ENCODE data around the gene STK17A.
"Not testable (repeated sequence)": the region's sequence is repeated elsewhere in the genome, so short reads cannot be mapped to it uniquely, and the experiment has no call there.

STK17A gene

GRCh38 chr7:43592326-43592725 lies 9.4 kb downstream of the STK17A start:
- no peak for TF ChIP-seq PATZ1 (CRISPR knock-in tag; IDR thresholded peaks at IDR 0.05; ENCODE audit: borderline replicate concordance)
- no peak for TF ChIP-seq ESRRG (CRISPR knock-in tag; IDR thresholded peaks at IDR 0.05)
- TF ChIP-seq TCF4 (CRISPR knock-in tag; IDR thresholded peaks at IDR 0.05; ENCODE audit: borderline replicate concordance), result no peak
- TF ChIP-seq ZFP30 (CRISPR knock-in tag; IDR thresholded peaks at IDR 0.05), result no peak
- TF ChIP-seq ZNF8 (CRISPR knock-in tag; IDR thresholded peaks at IDR 0.05), result no peak
- TF ChIP-seq POU6F1 (CRISPR knock-in tag; IDR thresholded peaks at IDR 0.05; ENCODE audit: borderline replicate concordance, low read depth), result no peak
- TF ChIP-seq ZFP3 (CRISPR knock-in tag; IDR thresholded peaks at IDR 0.05), result no peak
- TF ChIP-seq BACH2 (CRISPR knock-in tag; IDR thresholded peaks at IDR 0.05; ENCODE audit: borderline replicate concordance), result no peak
- ATAC-seq, result no peak

- ATAC-seq, result no peak
- TF ChIP-seq PPARA (CRISPR knock-in tag; IDR thresholded peaks at IDR 0.05; ENCODE audit: borderline replicate concordance), result no peak
- TF ChIP-seq CSRNP3 (CRISPR knock-in tag; IDR thresholded peaks at IDR 0.05), result no peak
- TF ChIP-seq ISL1 (CRISPR knock-in tag; IDR thresholded peaks at IDR 0.05), result no peak
- TF ChIP-seq TCF4 (CRISPR knock-in tag; IDR thresholded peaks at IDR 0.05; ENCODE audit: borderline replicate concordance), result no peak
- TF ChIP-seq PATZ1 (CRISPR knock-in tag; IDR thresholded peaks at IDR 0.05; ENCODE audit: borderline replicate concordance), result no peak
These were observed 10.1 kb downstream of the STK17A start for GRCh38 chr7:43593010-43593409.

GRCh38 chr7:43594020-43594419 lies 11.1 kb downstream of the STK17A start:
- TF ChIP-seq CSRNP3 (CRISPR knock-in tag; IDR thresholded peaks at IDR 0.05) (no peak), TSHZ2 (CRISPR knock-in tag; IDR thresholded peaks at IDR 0.05) (no peak), ZNF8 (CRISPR knock-in tag; IDR thresholded peaks at IDR 0.05) (no peak), ZFP3 (CRISPR knock-in tag; IDR thresholded peaks at IDR 0.05) (no peak), ESRRG (CRISPR knock-in tag; IDR thresholded peaks at IDR 0.05) (no peak), SNAI2 (CRISPR knock-in tag; IDR thresholded peaks at IDR 0.05) (no peak), ISL1 (CRISPR knock-in tag; IDR thresholded peaks at IDR 0.05) (no peak), TCF4 (CRISPR knock-in tag; IDR thresholded peaks at IDR 0.05; ENCODE audit: borderline replicate concordance) (no peak), BACH2 (CRISPR knock-in tag; IDR thresholded peaks at IDR 0.05; ENCODE audit: borderline replicate concordance) (no peak), ZC3H10 (CRISPR knock-in tag; IDR thresholded peaks at IDR 0.05) (no peak), PATZ1 (CRISPR knock-in tag; IDR thresholded peaks at IDR 0.05; ENCODE audit: borderline replicate concordance) (no peak), POU6F1 (CRISPR knock-in tag; IDR thresholded peaks at IDR 0.05; ENCODE audit: borderline replicate concordance, low read depth) (no peak), ZFP30 (CRISPR knock-in tag; IDR thresholded peaks at IDR 0.05) (no peak), ZNF565 (CRISPR knock-in tag; conservative IDR thresholded peaks at IDR 0.05; ENCODE audit: low read depth) (no peak), PPARA (CRISPR knock-in tag; IDR thresholded peaks at IDR 0.05; ENCODE audit: borderline replicate concordance) (no peak), OSR1 (CRISPR knock-in tag; IDR thresholded peaks at IDR 0.05) (no peak), CSDC2 (CRISPR knock-in tag; IDR thresholded peaks at IDR 0.05) (no peak)
- ATAC-seq, result peak; percentile 14; the same call in 1 of the 3 replicates

- ATAC-seq, result not testable (repeated sequence)
These were observed 13.5 kb downstream of the STK17A start for GRCh38 chr7:43596426-43596825.

Data from SK-N-SH treated with all-trans-retinoic acid at 6 μM for 48 hours (cell line).